Right forelimb (tissue), 1 donor: Measurements from ENCODE around the gene DUSP11.
"Not testable (repeated sequence)": the region's sequence is repeated elsewhere in the genome, so short reads cannot be mapped to it uniquely, and the experiment has no call there.

Experiments
- DNase-seq: peaks from one replicate; pipeline ENCODE4 v3.0.0-alpha.2; 2018

Gene DUSP11

DNA sequence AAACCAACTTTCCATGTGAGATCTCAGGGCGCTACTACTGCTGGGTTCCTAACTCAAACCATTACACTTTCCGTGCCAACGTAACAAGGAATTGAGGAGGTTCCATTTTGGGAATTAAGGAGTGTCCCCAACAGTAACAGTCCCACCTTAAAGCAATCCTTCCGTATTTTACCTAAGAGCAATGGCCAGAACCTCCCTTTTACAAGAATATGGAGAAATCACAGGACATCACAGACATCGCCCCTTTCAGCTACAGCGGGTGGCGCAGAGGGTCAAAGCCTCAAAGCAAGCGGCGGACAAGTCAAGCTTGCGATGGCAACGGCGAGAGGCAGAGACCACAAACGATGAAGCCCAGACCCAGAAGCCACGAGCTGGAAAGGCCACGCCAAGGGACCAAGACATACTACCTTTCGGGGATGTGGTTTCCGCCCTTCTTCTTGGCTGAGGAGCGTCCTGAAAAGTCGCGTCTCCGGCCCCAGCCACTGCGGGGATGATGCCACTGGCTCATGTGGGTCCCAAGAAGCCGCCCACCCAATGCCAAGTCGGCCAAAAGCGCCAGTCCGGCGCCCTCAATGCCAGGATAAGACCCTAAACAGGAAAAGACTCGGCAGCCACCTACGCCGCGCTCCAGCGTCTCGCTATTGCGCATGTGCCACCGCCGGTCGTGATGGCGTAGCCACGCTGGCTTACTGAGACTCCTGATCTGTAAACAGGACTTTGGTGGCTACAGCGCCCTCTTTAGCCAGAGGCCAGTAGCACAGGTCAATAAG is at the start of gene DUSP11:
Gene DUSP11, minus strand, starts transcription at position 637 of the 770 bp plus-strand sequence. Its CDS starts 129 bp downstream, at position 508.
- DNase-seq: peak; percentile 96

DNA sequence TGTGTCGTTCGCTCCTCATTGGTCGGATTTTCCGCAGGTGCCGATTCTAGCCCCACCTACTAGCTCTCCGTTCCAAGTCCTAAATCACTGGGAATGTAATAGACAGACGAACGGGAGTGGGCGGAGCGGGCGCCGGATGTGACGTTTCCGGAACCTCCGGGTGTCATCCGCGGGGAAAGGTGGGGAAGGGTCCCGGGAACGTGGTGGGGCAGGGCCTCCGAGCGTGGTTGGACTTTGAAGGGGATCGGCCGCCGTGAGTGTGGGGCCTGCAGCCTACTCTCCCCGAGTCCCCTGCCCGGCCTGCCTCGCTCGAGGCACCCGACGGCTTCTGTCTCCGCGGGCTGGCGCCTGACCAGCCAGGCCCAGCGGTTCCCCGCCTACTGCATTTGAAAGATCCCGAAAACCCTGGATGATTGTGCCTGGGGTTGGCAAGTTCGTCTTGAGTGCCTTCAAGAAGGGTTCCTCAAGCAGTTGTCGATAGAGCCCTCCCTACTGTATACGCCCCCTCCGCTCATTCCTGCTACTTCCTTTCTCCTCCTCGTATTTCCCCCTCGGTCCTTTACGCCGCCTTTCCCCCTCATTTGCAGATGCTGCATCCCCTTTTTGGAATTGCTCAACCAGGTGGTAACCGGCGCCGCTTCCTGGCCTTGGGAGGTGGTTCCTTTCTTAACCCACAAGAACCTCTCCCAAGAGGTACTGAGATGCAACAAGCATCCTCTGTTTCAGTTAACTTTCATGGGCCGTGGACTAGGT is 49.1 kb upstream of the DUSP11 start, which contains the start of gene STAMBP:
Gene STAMBP, plus strand, starts transcription at position 144 of the 753 bp plus-strand sequence. CDS start 1,896 bp downstream, outside the sequence.
- DNase-seq: peak; percentile 97

DNA sequence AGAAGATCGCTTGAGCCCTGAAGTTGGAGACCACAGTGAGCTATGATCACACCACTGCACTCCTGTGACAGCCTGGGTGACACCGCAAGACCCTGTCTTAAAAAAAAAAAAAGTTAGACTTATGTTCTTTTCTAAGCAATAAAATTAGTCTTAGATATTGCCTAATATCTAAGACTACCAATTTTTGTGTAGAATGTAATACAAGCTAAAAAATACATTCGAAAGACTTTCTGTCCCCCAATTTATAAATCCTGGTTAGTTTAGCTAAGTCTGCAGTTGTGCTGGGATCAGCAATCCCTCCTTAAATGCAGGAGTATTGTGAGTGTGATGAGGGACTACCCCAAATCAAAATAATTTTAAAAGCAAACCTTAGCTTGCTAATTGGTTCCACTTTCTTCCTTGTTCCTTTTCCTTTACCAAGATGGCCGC is 48.5 kb upstream of the DUSP11 start:
- no peak for DNase-seq

DNA sequence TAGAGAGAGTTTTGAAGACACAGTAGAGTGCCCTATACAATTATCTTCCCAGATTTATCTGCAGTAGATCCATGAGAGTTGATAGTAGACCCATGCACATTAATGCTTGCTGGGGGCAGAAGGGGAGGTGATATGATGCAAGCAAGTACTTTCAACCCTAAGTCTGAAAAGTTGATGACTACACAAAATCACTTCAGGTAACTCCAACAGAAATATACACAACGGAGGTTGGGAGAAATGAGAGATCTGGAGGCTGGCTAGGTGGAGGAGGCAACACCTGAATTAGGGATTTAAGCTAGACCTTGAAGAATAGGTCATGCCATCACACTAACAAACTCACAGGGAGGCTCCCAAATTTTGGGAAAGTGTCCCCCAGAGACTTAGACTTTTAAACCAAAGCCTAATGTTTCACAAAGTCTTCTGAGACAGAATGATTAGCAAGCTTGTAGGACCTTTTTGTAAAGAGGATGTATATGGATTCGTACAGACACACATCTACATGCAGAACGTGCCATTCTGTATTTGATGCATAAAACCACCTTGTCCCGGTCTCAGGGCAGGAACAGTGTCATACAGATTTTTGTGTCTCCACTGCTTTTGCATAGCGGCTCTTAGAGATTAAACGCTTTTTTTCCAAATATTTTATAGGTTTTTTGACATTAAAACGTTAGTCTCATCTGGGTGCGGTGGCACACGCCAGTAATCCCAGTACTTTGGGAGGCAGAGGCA is 47.9 kb upstream of the DUSP11 start:
- DNase-seq: no peak

DNA sequence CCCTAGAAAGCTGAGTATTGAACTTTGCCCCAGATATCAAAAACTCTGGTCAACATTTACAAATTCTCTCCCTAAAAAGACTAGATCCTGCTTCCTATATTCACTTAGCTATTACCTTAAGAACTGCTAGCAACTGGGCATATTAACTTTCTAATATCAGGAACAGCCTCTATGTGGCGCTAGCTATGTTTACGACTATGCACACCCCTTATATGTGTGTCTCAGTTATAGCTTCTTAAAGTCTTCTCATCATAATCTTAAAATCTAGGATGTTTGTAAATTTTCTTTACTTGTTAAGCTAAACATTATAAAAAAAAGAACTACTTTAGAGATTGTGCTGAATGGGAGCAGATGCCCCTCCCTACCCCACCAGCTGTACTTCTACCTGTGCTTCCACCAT is 47.1 kb upstream of the DUSP11 start:
- no peak for DNase-seq

DNA sequence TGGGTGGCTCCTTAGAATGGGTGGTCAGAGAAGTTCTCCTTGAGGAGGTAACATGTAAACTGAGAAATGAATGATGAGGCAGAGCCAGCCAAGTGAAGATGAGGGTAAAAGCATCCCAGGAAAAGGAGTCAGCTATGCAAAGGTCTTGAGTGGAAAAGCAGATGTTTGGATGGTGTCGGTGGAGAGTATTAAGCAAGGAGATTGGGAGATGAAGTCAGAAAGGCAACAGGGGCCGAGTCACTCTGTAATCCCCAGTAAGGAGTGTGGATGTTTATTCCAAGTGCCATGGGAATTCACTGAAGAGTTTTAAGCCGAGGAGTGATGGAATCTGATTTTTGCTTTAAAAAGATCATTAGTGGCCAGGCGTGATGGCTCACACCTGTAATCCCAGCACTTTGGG is 45.5 kb upstream of the DUSP11 start:
- DNase-seq: no peak

DNA sequence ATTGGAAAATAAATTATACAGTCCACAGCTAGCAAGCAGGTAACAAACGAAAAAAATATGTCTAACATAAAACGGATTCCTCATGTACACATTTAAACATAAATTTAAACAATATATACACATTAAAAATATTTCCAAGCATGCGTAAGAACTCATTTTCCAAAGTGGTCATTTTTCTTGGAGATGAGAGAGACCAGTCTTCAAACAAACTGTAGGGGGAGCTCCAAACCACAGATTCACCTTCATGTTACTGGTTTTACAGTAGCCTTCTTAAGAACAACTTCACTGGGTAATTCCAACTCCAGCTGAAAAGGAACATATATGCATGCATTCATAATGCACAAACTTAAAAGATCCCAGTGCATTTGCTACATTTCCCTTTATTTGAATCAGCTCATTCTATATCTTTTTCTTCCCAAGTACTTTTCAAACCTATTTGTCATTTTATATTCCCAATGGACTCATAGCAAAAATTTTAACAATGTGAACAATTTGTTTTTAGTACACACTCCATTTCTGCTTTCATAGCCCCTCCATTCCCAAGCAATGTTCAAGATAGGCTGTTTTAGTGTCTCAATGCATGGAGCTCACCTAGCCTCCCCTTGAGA is 44.1 kb upstream of the DUSP11 start:
- no peak for DNase-seq

DNA sequence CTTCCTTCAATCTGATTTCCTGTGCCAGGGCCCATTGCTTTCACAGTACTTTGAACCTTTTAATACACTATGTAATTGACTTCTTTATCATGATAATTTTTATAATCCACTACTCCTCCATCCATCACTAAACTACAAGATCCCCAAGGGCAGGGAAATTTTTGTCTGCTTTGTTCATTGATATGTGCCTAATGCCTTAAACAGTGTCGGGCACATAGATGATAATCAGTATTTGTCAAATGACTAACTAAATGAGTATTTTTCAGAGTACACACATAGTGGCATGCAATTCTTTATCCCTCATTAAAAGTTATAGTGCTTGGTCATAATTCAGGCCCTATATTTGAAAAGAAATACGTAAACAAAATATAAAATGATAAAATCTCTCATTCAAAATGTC is 43.5 kb upstream of the DUSP11 start:
- no peak for DNase-seq

DNA sequence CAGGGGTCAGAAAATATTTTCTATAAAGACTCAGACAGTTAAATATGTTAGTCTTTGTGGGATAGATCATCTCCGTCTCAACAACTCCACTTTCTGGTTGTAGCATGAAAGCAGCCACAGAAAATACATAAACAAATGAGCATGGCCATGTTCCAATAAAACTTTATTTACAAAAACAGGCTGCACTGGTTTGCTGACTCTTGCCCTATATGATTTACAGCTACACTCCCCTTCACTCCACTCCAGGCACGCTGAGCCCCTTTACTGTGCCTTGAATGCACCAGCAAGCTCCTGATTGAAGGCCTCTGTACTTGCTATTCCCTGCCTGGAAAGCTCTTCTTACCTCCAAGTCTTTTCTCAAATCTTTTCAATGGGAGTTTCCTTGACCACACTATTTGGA is 43.1 kb upstream of the DUSP11 start:
- DNase-seq: no peak

DNA sequence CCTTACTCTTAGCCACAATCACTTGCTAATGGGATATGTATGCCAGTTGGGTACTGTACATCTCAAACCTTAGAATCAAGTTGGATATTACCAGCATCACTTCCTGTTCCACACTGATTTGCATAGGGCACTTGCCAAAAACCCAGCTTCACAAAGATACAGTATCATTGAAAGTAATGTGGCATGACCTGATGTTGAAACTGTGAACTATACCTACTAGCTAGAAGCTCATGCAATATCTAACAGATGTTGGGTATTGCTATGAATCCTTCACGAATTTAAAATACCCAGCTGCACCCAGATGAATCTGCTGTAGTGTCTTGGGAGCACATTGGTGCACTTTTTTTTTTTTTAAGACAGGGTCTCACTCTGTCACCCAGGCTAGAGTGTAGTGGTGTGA is 42.4 kb upstream of the DUSP11 start:
- no peak for DNase-seq

DNA sequence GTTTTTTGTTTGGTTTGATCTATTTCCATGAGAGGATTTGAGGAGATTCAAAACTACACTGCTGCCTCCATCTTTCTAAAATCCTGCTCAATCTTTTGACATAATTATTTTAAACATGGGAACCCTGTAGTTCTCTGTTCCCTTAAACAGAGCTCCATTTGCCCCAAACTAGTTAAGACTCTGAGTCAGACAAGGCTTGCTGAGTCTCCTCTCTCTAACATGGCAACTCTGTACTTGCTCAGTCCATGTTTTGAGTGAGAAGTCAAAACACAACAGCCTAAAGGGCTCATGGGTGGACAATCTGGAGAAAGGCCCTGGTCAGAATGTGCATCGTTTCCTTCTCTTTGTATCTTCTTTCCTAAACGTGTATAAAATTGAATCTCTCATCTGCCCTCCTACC is 41.8 kb upstream of the DUSP11 start:
- no peak for DNase-seq

DNA sequence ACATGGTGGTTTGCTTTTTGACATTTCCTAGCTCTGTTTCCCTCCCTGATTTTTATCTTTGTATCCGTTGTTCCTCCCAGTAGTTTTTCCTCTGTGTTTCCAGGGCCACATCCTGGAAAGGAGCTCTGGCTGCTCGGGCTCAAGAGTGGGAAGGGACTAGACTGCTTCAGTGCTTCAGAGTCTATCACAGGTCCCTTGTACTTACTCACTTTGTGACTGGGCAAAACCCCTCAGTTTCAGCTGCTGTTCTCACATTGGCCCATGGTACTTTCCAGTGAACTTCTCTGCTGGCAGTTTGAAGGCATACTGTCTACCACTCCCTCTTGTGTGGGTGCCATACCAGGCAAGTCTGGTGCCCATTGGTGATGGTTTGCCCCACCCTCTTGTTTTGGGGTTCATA is 41.3 kb upstream of the DUSP11 start:
- DNase-seq: no peak

DNA sequence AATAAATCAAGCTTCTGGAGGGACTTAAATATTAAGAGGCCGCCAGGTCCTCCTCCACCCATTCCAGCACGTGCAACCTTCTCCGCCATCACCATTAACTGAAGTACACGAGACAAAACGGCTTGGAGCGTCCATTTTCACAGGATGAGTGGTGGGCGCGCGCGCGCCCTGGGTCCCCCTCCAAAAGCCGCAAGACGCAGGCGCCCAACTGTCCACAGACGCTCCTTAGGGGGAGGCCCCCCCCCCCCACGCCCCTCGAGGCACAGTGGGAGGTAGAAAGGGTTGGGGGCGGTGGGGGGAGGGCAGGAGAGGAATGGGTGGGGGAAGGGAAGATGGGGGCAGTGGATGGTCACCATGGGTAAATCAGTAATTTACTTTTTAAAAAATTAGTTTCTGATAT is 38.4 kb upstream of the DUSP11 start:
- no peak for DNase-seq

DNA sequence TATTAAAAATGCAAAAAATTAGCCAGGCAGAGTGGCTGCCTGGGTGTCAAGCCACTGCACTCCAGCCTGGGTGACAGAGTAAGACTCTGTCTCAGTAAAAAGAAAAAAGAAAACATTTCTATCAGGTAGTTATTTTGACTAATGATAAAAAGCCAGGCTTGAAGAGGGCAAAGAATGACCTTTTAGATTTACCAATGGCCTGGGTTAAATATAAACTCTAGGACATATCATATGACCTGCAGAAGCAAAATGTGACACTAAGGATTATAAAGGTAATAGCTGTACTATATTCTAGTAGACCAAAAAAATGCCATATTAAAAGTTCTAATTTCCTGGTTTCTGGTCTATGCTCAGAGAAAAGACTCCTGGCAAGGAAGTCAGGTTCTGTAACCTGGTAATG is 32.7 kb upstream of the DUSP11 start:
- DNase-seq: no peak

DNA sequence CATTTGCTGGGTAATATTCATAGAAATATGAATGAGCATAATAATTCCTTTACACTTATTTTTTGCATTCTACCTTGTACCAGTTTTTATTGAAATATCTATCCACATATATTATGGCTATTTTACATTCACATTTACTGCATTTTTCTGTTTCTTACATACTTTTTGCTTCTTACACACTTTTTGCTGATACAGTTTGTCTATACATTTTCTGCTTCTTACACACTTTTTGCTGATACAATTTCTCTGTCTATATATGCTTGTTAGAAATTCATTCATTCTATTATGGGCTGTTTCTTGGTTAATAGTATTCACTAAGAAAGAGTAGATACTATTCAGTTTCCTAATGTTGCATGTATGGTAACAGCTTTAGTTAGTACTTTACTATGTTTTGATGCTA is 32.0 kb upstream of the DUSP11 start:
- DNase-seq: no peak

DNA sequence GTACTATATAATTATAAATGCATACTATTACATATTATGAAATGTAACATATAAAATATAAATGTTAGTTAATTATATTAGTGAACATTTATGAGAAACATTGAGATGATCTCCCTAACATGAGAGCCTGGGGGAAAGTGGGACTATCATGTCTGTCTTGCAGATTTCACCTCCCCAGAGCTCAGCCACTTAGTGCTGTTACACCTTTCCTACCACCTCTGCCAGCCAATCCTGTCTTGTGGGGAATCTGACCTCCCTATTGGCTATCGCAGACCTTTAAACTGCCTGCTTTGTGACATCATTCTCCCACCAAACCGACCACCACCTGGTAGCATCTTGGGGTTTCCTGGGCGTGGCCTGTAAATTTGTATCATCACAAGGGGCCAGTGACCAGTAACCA is 4.0 kb upstream of the DUSP11 start, which contains the start of gene C2orf78:
Gene C2orf78, plus strand, starts transcription at position 301 of the 400 bp plus-strand sequence. CDS start 127 bp downstream, outside the sequence.
- DNase-seq: not testable (repeated sequence)

DNA sequence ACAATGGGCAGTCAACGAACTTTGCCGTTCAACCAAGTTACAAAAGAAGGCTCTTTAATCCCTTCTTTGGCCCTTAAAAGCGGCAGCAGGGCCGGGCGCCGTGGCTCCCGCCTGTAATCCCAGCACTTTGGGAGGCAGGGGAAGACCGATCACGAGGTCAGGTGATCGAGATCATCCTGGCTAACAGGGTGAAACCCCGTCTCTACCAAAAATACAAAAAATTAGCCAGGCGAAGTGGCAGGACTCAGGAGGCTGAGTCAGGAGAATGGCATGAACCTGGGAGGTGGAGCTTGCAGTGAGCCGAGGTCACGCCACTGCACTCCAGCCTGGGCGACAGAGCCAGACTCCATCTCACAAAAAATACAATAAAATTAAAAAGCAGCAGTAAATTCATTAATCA is 3.5 kb upstream of the DUSP11 start:
- not testable (repeated sequence) for DNase-seq

DNA sequence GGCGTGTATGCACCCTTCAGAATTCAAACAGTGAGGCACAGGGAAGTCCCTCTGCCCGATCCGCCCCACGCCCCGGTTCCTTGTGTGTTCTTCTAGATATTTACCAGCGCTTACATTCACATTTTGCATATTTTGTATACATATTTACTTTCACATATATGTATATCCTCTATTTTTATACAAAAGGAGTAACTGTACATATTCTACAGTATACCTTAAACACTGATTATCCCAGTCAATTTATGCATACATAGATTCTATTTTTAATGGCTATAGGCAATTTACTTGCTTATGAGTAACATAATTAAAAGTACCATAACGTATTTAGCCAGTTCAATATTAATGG is 307 bp upstream of the DUSP11 start:
- no peak for DNase-seq

DNA sequence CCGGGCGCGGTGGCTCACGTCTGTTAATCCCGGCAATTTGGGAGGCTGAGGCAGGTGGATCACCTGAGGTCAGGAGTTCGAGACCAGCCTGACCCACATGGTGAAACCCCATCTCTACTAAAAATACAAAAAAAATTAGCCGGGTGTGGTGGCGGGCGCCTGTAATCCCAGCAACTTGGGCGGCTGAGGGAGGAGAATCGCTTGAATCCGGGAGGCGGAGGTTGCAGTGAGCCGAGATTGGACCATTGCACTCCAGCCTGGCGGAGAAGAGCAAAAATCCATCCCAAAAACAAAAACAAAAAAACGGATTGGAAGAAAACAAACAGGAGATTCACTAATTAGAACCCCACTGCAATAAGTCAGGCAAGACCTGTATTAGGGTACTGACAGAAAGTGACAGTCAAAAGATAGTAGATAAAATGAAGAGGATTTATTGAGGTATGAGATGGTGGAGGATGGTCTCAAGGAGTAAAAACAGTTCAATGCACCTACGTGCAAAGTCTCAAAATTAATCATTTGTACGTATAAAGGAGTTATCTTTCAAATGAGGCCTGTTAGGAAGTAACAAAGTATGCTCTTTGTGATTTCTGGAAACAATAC is 936 bp downstream of the DUSP11 start:
- DNase-seq: not testable (repeated sequence)

DNA sequence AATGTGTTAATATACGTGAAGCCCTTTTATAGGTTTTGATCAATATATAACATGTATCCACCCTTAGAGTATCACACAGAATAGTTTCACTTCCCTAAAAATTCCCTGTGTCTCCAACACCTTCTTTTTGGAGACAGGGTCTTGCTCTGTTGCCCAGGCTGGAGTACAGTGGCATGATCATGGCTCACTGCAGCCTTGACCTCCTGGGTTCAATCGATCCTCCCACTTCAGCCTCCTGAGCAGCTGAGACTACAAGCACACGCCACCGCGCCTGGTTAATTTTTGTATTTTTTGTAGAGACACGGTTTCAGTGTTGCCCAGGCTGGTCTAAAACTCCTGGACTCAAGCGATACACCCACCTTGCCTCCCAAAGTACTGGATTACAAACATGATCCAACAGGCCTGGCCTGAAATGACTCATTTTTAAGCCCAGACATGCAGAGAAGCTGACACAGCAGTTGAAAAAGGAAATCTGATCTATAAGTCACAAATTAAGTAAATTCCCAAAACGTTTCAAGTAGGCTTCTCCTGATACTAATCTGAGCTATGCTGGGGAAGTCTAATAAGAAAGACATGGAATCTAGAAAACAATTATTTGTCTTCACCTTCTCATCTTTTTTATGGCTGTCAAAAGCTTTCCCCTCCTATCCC is 2.9 kb downstream of the DUSP11 start:
- DNase-seq: no peak

DNA sequence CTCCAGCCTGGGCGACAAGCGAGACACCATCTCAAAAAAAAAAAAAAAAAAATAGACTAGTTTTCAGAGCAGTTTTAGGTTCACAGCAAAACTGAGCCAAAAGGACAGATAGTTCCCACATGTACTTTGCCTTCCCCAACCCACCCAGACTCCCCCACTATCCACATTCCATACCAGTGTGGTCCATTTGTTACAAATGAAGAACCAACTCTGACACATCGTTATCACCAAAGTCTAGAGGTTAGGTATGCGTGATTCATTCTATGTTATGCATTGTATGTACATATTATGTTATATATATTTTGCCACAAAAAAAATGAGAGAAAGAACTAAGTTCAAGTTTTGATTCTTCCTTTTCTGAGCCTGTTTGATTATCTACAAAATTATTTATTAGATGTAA is 3.5 kb downstream of the DUSP11 start:
- DNase-seq: no peak

DNA sequence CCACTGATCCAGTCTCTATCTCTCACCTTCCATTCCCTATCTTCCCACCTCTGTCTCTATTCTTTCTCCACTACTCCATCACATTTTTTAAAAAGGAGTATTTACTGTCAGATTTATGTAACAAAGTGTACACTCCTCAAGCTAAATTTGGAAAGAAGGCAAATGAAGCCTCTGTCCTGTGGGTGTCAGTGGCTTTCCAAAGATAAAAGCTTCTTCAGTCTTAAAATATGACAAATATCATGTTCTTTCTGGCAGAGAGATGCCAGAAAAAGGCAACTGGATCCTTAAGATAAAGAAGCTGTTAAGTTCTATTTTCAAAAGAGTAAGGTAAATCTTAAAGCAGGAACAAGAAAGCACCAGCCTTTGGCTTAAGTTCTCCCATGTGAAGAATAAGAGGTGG is 7.1 kb downstream of the DUSP11 start:
- no peak for DNase-seq
